Transverse colon (tissue), 4 donors: ENCODE results near the gene XPO6. TPM values are rescaled to one million over a fixed set of nuclear protein-coding genes. Genes with fewer than 3 reads are reported as not detected.

Experiments used
- DNase-seq: peaks from one replicate; pipeline ENCODE4 v3.0.0-alpha.2; 2019
- H3K27ac ChIP-seq, 4 donors: fragments of 200-600 bp; sonication (generic); 2 replicates each; pipeline ENCODE4 v1.5.1; 2016 to 2018; ENCODE audit warnings: inconsistent platforms in 4 of 4
- H3K27me3 ChIP-seq: fragments of 200-600 bp; sonication (generic); 2 replicates; pipeline ENCODE4 v1.5.1; 2017; ENCODE audit warnings: inconsistent platforms
- H3K36me3 ChIP-seq, 4 donors: fragments of 200-600 bp; sonication (generic); 2 replicates each; pipeline ENCODE4 v1.5.1; 2017 to 2019; ENCODE audit warnings: inconsistent platforms in 4 of 4
- H3K4me1 ChIP-seq, 4 donors: fragments of 200-600 bp; sonication (generic); 2 replicates each; pipeline ENCODE4 v1.5.1; 2017 to 2020; ENCODE audit warnings: inconsistent platforms in 4 of 4
- H3K4me3 ChIP-seq, 4 donors: fragments of 200-600 bp; sonication (generic); 1 replicate in 1 of 4; 2 replicates in 3 of 4; pipeline versions ENCODE4 v1.5.1 to v1.6.1; 2017 to 2019; ENCODE audit warnings: inconsistent platforms in 4 of 4
- H3K9me3 ChIP-seq, 2 donors: fragments of 200-600 bp; sonication (generic); 2 replicates each; pipeline ENCODE4 v1.5.1; 2017 to 2019; ENCODE audit warnings: inconsistent platforms in 2 of 2
- EP300 ChIP-seq: sonication (generic); formaldehyde crosslinking; IDR thresholded peaks from one replicate; pipeline ENCODE4 v1.6.1; 2017; ENCODE audit warnings: antibody characterized with exemption, low read depth
- POLR2A ChIP-seq: fragments of 450-650 bp; IDR thresholded peaks from one replicate; pipeline ENCODE4 v1.6.1; 2016; ENCODE audit warnings: antibody characterized with exemption, mild to moderate bottlenecking, moderate library complexity
- POLR2AphosphoS5 ChIP-seq, 3 donors: sonication (generic); formaldehyde crosslinking; IDR thresholded peaks; one replicate each; pipeline ENCODE4 v1.6.1; 2016; ENCODE audit warnings: antibody characterized with exemption in 3 of 3
- WGBS, 2 donors: methylation state at CpG; one replicate each; pipeline ENCODE4 v1.1.5; 2018; ENCODE audit warnings: low coverage in 1 of 2; 5-methylcytosine and 5-hydroxymethylcytosine counted together
- in situ Hi-C, 4 donors: fragments of 200-750 bp; cut with MboI; loops; one replicate each; pipeline versions ENCODE4 v1.15.0 to v1.15.1; 2017; ENCODE audit warnings: low sequenced_read_pairs in 3 of 4, low pct_ligation_motif_present in 1 of 4, low pct_unique_long_range_greater_than_20kb in 1 of 4
- intact Hi-C: fragments of 100-400 bp; cut with DNase I; formaldehyde crosslinking; loops from one replicate; pipeline ENCODE4 v1.15.1; 2023; ENCODE audit warnings: low total_unique reads
- total RNA-seq, 4 donors: library from RNA; depleted of rRNA; stranded (reverse); fragments of >200 nt; gene quantifications; one replicate each; pipeline ENCODE4 v1.1.0, GENCODE V29; 2016
- TF ChIP-seq, protein P1 (sequence below), 5 experiments: fragments of 200-600 bp in 3 of 5; fragments of 450-650 bp in 2 of 5; sonication (generic) in 3 of 5; IDR thresholded peaks; 1 replicate in 2 of 5; 2 replicates in 3 of 5; pipeline ENCODE4 v1.5.1; 2016 to 2017; ENCODE audit warnings: antibody characterized with exemption in 5 of 5, inconsistent platforms in 3 of 5, mild to moderate bottlenecking in 2 of 5, moderate library complexity in 1 of 5

The XPO6 gene
- total RNA-seq, 4 donors from 2014 or later: 140 to 254 (median 204) TPM

GRCh38 chr16:28110074-28110473, 101.7 kb downstream of the XPO6 start:
- Histone ChIP-seq H3K27me3 (no peaks in the 10 kb centered on the region), H3K36me3 (peaks cover 0 to 61% (median 25%) of the 10 kb centered on the region in 4 donors), H3K9me3 (no peaks in the 10 kb centered on the region), H3K4me3 (no peak overlapping the region), H3K27ac (no peak overlapping the region), H3K4me1 (no peaks in the 10 kb centered on the region)
- intact Hi-C loops (no loop called here), in situ Hi-C loops (no loop called here)
- DNase-seq: no peak
- 83 to 90% methylated on average over 2 to 3 of the region's 3 CpGs for WGBS, 2 donors
- TF ChIP-seq EP300 (no peak), POLR2A (no peak), POLR2AphosphoS5 (IDR thresholded peaks at IDR 0.05) (no peak)
- TF ChIP-seq, protein P1, sequence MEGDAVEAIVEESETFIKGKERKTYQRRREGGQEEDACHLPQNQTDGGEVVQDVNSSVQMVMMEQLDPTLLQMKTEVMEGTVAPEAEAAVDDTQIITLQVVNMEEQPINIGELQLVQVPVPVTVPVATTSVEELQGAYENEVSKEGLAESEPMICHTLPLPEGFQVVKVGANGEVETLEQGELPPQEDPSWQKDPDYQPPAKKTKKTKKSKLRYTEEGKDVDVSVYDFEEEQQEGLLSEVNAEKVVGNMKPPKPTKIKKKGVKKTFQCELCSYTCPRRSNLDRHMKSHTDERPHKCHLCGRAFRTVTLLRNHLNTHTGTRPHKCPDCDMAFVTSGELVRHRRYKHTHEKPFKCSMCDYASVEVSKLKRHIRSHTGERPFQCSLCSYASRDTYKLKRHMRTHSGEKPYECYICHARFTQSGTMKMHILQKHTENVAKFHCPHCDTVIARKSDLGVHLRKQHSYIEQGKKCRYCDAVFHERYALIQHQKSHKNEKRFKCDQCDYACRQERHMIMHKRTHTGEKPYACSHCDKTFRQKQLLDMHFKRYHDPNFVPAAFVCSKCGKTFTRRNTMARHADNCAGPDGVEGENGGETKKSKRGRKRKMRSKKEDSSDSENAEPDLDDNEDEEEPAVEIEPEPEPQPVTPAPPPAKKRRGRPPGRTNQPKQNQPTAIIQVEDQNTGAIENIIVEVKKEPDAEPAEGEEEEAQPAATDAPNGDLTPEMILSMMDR (IDR thresholded peaks at IDR 0.05): no peak

- DNase-seq: no peak
- Histone ChIP-seq H3K4me3 (no peak overlapping the region), H3K27ac (no peak overlapping the region), H3K4me1 (no peaks in the 10 kb centered on the region), H3K36me3 (peaks cover under 1 to 67% (median 31%) of the 10 kb centered on the region in 4 donors), H3K27me3 (no peaks in the 10 kb centered on the region), H3K9me3 (no peaks in the 10 kb centered on the region)
- TF ChIP-seq POLR2AphosphoS5 (IDR thresholded peaks at IDR 0.05) (no peak), POLR2A (no peak), EP300 (no peak)
- TF ChIP-seq, protein P1 (IDR thresholded peaks at IDR 0.05): no peak
- intact Hi-C loops: no loop called here
- in situ Hi-C loops: no loop called here
- 10 to 71% methylated on average over 1 to 11 of the region's 12 CpGs for WGBS, 2 donors
Observed at GRCh38 chr16:28108590-28109247, 103.0 kb downstream of the XPO6 start.

GRCh38 chr16:28107232-28107631, 104.5 kb downstream of the XPO6 start:
- Histone ChIP-seq H3K27me3 (no peaks in the 10 kb centered on the region), H3K4me3 (no peak overlapping the region), H3K36me3 (peaks cover 3 to 75% (median 38%) of the 10 kb centered on the region in 4 donors), H3K4me1 (no peaks in the 10 kb centered on the region), H3K9me3 (no peaks in the 10 kb centered on the region), H3K27ac (no peak overlapping the region)
- TF ChIP-seq EP300: no peak
- in situ Hi-C loops (no loop called here), intact Hi-C loops (no loop called here)
- 93 to 100% methylated on average over 2 to 8 of the region's 8 CpGs for WGBS, 2 donors
- no peak for DNase-seq

- Histone ChIP-seq H3K4me1 (no peaks in the 10 kb centered on the region), H3K9me3 (no peaks in the 10 kb centered on the region), H3K27me3 (no peaks in the 10 kb centered on the region), H3K27ac (no peak overlapping the region), H3K36me3 (peaks cover 3 to 75% (median 38%) of the 10 kb centered on the region in 4 donors), H3K4me3 (no peak overlapping the region)
- DNase-seq: no peak
- in situ Hi-C loops (no loop called here), intact Hi-C loops (no loop called here)
- WGBS, 2 donors: 84% methylated on average over 5 of the region's 5 CpGs; no CpG with 5 or more reads in 1 of the 2 donors
- no peak for TF ChIP-seq POLR2A
- no peak for TF ChIP-seq EP300
- TF ChIP-seq, protein P1 (IDR thresholded peaks at IDR 0.05): no peak
Observed at GRCh38 chr16:28106467-28107215, 105.1 kb downstream of the XPO6 start.
